Hepatocyte (in vitro differentiated cells): ENCODE measurements around the gene SYT3.

Experiments used
- CTCF ChIP-seq: fragments of 200-600 bp; sonication (generic); IDR thresholded peaks from 2 replicates; pipeline ENCODE4 v1.5.1; 2016; ENCODE audit warnings: antibody characterized with exemption, mild to moderate bottlenecking; ENCODE audit not compliant: poor library complexity
- EZH2 ChIP-seq: fragments of 200-600 bp; sonication (generic); IDR thresholded peaks from 2 replicates; pipeline ENCODE4 v1.6.1; 2016; ENCODE audit warnings: antibody characterized with exemption, mild to moderate bottlenecking, borderline replicate concordance
- EZH2phosphoT487 ChIP-seq: fragments of 200-600 bp; sonication (generic); IDR thresholded peaks from one replicate; pipeline ENCODE4 v1.6.1; 2018; ENCODE audit warnings: antibody characterized with exemption, mild to moderate bottlenecking, low read depth, moderate library complexity; ENCODE audit not compliant: unreplicated experiment, severe bottlenecking

- TF ChIP-seq CTCF (no peak), EZH2 (no peak), EZH2phosphoT487 (no peak)
These were observed 33.4 kb upstream of the SYT3 start for GRCh38 chr19:50673118-50673517.
